Measurements from ENCODE around the gene KRTAP17-1. TPM values are rescaled to one million over a fixed set of nuclear protein-coding genes. Genes with fewer than 3 reads are reported as not detected.

Gene KRTAP17-1
- total RNA-seq, 4 donors from 2014 or later = not detected

- Histone ChIP-seq H3K4me1 (no peaks in the 10 kb centered on the region), H3K9me3 (no peaks in the 10 kb centered on the region), H3K4me3 (no peak overlapping the region), H3K27ac (no peak overlapping the region), H3K36me3 (no peaks in the 10 kb centered on the region), H3K27me3 (no peaks in the 10 kb centered on the region)
- TF ChIP-seq POLR2A (IDR thresholded peaks at IDR 0.05) (no peak), CTCF (IDR thresholded peaks at IDR 0.05) (peak; percentile 32 to 62 (median 50))
- DNase-seq (ENCODE audit: low spot score in 2 of 2) = peak in 1 of 2 donors; percentile 18
- 59 to 62% methylated on average over 11 to 13 of the region's 13 CpGs for WGBS, 2 donors
Observed at GRCh38 chr17:41329279-41329948, 13.9 kb upstream of the KRTAP17-1 start.

GRCh38 chr17:41328207-41328606, 12.7 kb upstream of the KRTAP17-1 start:
- Histone ChIP-seq H3K27ac (no peak overlapping the region), H3K27me3 (no peaks in the 10 kb centered on the region), H3K4me3 (no peak overlapping the region), H3K9me3 (no peaks in the 10 kb centered on the region), H3K36me3 (no peaks in the 10 kb centered on the region), H3K4me1 (no peaks in the 10 kb centered on the region)
- no peak for TF ChIP-seq POLR2A (IDR thresholded peaks at IDR 0.05)
- TF ChIP-seq EP300 (IDR thresholded peaks at IDR 0.05) = no peak
- no peak for TF ChIP-seq CTCF (IDR thresholded peaks at IDR 0.05)
- 90 to 96% methylated on average over 7 of the region's 7 CpGs for WGBS, 2 donors
- DNase-seq (ENCODE audit: low spot score in 2 of 2) = no peak

DNA sequence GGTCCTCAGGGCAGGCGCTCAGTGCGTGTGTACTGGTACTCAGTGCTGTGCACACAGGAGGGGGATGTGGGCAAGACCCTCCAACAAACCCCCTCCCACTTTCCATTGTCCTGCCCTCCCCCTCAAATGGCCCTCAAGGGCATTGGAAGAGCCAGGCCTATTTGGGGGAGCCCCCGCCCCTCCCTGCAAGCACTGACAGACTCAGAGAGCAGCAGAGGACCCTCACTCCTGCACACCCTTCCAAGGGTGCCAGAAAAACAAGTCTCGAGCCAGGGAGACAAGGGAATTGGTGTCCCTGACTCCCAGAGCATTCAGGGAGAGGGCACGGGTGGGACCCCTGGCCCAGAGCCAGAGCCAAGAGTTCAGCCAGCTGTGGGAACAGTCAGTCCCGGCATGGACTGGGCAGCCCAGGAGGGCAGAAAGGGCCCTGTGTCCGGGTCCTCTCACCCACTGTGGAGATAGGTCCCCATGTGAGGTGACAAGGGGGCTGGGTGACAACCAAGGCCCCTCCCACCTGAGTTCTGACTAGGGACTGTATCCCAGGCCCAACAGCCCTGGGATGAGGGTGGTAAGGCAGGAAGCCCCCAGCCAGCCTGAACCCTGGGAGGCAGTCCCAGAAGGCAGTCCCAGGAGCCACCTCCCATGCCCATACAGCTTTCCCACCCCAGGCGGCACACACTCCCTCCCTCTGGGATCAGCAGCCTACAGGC, 12.1 kb upstream of the KRTAP17-1 start:
- Histone ChIP-seq H3K9me3 (no peaks in the 10 kb centered on the region), H3K27ac (no peak overlapping the region), H3K4me1 (peaks cover 0 to under 1% (median 0%) of the 10 kb centered on the region in 4 donors), H3K27me3 (no peaks in the 10 kb centered on the region), H3K36me3 (no peaks in the 10 kb centered on the region), H3K4me3 (no peak overlapping the region)
- TF ChIP-seq EP300 (IDR thresholded peaks at IDR 0.05) (no peak), CTCF (IDR thresholded peaks at IDR 0.05) (no peak), POLR2A (IDR thresholded peaks at IDR 0.05) (no peak)
- no peak for DNase-seq (ENCODE audit: low spot score in 2 of 2)
- 56 to 86% methylated on average over 5 to 7 of the region's 8 CpGs for WGBS, 2 donors

GRCh38 chr17:41326173-41327145, 10.9 kb upstream of the KRTAP17-1 start:
- peaks cover 0 to 6% (median 0%) of the 10 kb centered on the region in 4 donors for H3K4me1 ChIP-seq
- no peaks in the 10 kb centered on the region for H3K9me3 ChIP-seq
- no peak overlapping the region for H3K27ac ChIP-seq
- no peaks in the 10 kb centered on the region for H3K36me3 ChIP-seq
- no peak overlapping the region for H3K4me3 ChIP-seq
- H3K27me3 ChIP-seq = no peaks in the 10 kb centered on the region
- no peak for TF ChIP-seq EP300 (IDR thresholded peaks at IDR 0.05)
- TF ChIP-seq POLR2A (IDR thresholded peaks at IDR 0.05) = no peak
- TF ChIP-seq CTCF (IDR thresholded peaks at IDR 0.05) = no peak
- no peak for DNase-seq (ENCODE audit: low spot score in 2 of 2)
- WGBS, 2 donors = 83 to 88% methylated on average over 17 of the region's 18 CpGs

Measured in tibial nerve (tissue), 4 donors.